Activated T-cell treated with anti-CD3 and anti-CD28 coated beads, Interleukin-2, amount 50 U/mL, for 1 hour (primary cell): ENCODE data around the gene CEP41.

Experiments
- DNase-seq: peaks from one replicate; pipeline ENCODE4 v3.0.0-alpha.2; 2020

The CEP41 gene

DNA sequence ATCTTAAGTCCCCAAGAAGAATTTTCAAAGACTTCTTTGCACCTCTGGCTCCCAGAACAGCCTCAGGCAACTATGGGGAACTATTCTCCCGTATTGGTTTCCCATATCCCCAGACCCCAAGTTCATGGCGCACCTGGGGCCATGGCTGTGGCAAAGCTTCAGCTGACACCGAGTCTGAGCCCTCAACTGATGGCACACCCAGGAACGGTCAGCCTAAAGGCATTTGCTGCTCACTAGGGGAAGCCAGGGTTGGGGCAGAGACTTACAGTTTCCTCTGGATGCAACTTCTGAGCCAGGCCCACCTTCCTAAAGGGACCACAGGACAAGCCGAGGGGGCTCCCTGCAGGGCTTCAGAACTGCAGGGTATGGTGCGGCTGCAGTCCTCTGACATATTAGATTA is 74.3 kb downstream of the CEP41 start:
- no peak for DNase-seq

DNA sequence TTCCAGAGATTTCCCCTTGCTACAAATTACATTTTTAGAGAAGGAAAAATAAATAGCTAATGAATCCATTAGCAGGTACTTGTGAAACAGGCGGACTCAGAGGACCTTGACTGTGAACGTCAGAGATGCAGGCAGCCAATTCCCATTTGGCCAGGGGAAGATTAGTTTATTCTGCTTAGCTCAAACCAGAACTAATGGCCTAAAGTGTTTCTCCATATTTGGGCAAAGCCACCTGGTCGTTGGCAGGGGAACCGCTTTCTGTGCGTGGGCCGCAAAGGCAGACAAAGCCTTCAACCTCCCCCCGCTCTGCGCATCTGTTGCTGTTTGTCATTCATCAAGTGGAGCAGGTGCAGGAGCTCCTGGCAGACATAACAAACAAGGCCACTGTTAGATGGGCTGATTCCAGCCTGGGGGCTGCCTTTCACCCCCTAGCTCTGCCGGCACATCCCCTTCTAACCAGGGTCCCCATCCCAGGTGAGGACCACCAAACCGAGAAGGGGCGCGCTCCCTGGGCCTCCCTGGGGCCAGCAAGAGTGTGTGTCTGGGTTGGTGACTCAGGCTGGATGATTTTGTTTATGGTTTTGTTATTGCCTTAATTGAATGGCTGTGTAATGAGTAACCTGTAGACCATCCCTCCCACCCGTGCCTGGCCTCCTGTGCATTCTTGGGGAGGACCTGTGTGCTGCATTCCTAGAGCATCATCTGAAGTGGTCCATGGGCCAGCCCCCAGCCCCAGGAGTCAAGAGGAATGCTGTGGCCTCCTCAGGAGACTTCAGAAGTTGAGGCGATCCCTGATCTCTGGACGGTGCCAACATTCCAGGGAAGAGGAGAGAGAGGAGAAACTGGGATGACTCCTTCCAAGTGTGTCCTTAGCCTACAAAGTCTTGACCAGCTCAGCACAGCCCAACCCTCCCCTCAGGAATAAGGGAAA is 75.0 kb downstream of the CEP41 start:
- no peak for DNase-seq

DNA sequence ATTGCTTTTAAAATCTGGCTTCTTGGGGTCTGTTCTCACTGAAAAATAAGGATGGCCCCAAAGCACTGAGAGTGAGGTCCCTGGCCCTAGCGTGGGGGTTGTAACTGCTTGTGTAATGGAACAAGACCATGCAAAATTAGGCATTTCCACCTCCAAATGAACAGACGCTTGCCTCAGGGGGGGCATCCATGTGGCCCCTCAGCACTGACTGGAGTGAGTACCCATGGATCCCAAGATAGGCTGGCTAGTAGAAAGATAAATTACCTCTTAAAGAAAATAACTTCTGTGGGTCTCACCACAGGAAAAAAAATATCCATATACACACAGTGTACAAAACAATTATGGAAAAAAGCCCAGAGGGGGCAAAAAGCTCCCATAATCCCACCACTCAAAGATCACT is 75.7 kb downstream of the CEP41 start:
- DNase-seq: no peak

DNA sequence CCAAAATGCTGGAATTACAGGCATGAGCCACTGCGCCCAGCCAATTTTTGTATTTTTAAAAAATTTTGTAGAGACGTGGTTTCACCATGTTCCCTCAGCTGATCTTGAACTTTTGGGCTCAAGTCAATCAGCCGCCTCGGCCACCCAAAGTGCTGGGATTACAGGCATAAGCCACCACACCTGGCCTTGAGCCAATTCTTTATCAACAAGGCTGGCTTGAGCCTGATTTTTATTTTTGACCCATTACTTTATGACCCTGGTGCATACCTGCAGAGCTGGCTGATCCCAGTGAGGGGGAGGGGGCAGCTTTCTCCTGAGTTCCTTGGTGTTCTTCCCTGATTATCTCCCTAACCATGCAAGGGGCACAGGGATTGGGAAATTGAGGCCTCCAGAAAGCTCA is 76.4 kb downstream of the CEP41 start:
- no peak for DNase-seq

DNA sequence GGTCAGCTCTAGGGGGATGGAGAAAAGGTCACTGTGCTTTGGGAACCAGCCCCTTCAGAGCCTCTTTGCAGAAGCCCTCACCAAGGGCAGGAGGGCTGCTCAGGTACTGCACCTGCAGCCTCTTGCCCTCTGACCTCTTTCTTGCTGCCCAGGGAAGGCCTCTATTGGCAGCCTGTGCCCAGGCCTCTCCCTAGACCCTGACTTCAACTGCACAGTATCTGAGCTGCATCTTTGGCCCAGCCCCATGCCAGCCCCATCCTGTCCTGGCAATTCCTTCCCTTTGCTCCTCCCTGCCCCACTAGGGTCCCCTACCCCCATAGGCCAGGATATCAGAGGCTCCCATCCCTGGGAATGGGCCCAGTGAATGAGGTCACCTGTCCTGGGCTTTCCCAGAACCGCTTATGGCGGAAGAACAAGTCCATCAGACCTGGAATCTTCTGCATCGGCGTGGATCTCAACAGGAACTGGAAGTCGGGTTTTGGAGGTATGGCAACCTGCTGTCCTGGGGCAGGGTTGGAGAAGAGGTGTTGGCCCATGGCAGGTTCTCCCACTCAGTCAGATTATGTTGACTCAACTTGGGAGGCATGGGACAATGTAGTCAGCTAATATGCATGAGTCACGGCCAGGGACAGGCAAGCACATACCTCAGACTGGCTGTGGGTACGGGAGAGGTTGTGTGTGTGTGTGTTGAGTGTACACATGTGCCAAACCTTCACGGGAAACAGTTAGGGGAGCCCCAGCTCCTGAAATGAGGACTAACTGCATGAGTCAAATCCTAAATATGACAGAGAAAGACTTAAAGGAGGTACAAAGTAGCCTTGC is 77.6 kb downstream of the CEP41 start:
- DNase-seq: no peak

DNA sequence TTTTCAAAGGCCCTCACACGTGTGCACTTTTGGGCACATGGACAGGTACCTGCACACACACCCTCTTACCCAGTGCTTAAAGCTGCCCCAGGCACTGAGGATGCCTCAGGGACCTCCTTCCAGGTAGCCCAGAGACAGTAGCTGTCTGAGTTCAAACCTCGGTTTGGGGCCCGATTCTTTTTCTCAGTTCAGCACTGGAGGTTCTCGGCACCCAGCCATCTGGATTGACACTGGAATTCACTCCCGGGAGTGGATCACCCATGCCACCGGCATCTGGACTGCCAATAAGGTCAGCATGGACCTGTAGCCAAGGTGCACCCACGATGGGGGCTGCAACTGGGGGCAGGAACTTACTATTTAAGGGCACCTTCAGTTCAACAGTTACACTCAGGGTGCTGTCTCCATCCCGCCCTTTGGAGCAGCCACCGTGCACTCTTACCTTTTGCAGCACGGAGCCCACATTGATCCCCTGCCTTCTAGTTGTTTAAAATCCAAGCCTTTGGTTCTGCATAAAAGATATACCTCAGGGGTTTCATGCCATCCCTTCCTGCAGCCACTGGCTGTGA is 78.5 kb downstream of the CEP41 start:
- no peak for DNase-seq

DNA sequence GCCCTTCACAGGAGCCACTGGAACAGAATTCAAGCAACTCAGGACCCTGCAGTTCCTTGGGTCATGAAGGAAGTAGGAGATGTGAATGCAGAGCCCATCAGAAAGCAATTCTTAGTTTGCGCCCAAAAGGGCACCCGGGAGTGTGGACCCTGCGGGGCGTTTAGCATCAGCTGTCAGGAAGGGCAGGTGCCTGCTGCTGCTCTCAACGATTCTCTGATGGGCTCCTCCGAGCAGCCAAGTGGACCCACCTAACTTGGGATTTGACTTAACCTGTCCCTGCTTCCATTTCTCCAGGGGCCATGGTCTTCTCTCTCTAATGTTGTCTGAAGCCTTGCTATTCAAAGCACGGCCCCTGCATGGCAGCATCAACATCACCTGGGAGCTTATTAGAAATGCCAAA is 79.1 kb downstream of the CEP41 start:
- DNase-seq: no peak

DNA sequence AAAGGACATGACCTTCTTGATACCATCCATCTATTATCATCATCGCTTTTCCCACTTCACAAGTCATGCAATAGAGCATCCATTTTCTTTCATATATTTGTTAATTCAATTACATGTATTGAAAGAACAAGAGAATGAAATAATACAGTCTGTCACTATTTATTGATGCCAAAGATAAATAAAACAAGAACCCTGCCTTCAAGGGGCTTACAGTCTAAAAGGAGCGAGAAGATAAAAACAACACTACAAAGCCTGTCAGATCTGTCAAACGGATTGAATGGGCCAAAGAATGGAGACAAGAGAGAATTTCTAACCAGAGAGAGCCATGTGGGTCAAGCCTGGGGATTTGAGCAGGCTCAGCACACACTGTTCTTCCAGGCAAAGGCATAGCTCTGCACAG is 80.3 kb downstream of the CEP41 start:
- DNase-seq: no peak

DNA sequence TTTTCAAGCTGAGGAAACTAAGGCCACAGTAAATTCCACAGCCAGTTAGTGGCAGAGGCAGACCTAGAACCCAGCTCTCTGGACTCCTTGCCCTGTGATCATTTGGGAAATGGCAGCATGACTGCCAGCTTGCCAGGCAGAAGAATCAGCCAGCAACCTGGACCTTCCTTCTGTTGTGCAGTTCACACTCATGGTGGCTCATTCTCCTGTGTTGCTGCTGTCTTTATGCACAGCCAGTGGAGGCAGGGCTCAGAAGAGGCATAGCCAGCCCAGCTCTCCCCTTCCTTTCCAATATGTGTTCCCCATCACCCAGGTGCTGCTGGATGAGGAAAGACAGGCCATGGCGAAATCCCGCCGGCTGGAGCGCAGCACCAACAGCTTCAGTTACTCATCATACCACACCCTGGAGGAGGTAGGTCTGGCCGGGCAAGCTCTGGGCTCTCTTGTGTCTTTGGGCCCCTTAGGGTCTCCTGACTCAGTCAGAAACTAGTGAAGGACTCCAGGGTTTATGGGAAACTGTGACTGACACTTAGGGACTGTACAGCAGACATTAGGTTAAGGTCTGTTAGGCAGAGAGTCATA is 81.4 kb downstream of the CEP41 start:
- DNase-seq: no peak

DNA sequence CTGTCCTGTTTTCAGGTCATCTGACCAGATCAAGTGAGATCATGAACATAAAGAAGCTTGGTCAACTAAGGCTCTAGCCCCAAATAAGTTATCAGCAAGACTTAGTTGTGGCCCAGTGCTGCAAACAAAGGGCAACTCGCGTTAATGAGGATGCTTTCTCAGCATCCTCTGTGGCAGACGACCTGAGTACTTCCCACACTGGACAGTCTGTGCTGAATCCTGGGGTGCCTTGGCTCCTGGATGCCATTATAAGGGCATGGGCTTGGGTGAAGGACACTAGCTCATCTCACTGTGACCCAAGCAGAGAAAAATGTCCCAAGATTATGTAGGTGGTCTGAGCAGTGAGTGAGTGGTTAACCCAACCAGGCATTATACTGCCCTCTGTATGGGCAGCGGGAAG is 82.3 kb downstream of the CEP41 start:
- DNase-seq: no peak

DNA sequence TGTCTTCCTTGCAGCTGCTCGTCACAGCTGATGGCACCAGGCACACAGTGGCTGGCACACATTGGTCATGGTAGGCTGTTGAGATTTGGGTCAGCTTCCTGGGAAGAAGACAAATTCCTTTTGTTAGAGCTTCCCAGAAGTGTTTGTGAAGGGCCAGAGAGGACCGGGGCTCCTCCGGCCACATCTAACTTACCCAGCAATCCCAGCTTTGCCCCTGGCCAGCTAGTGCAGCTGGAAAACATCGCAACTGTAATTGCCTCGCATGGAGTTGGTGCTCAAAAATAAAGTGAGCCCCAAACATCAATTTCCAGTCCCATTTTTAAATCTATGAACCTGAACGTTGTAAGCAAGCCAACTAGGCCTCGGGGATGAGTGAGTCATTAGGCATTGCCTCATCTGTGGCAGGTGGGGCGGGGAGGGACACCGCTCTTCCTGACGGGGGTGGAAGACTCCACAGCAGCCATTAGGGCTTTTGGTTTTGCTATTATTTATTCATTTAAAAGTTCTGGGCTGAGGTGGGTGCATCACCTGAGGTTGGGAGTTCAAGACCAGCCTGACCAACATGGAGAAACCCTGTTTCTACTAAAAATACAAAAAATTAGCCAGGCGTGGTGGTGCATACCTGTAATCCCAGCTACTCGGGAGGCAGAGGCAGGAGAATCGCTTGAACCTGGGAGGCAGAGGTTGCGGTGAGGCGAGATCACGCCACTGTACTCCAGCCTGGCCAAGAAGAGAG is 83.8 kb downstream of the CEP41 start:
- DNase-seq: no peak

DNA sequence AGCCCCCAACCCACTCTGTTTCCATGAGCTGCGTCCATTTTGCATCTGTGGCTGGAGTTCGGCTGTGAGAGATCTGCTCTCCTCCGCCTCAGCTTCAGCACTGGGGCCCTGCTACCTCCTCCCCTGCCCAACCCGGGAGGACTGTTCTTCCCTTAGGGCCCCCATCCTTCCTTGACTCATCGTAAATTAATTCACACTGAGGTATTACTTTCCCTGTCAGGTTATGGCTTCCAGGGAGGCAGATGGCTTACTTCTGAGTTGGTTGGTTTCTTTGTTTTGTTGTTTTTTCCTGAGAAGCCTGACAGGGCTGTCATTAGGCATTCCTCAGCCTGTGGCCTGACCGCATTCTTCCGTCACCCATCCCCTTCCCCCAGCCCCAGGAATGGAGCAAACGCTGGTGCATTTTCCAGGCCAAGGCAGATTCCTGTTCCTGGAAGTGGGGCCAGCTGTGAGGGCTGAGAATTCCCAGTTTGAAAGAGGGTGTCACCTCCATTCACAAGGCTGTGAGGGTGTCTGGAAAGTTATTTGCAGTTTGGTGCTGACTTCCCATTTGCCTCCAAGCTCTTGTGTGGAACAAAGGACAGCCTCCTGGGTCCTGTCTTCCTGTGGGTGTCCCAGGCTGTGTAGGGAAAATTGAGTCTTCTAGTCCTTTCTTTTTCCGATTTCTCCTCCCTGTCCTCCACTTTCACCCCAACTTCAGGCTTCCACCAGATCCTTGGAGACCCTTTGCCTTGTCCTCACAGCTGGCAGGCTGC is 84.5 kb downstream of the CEP41 start:
- no peak for DNase-seq

DNA sequence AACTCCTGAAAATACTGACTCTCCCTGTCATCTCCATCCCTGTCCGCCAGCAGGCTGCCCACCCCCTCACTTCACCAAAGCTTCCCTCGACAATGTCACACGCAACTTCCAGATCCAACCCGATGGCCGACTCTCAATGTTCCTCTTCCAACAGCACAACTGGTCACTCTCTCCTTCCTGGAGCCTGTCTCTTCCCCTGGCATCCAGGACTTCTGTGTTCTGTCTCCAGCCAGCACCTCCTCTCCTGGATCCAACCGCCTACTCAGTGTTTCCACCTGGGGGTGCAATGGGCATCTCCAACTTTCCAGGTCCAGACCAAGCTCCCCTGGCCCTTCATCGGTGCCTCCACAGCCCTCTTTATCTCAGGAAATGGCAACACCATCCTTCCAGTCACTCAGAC is 87.6 kb downstream of the CEP41 start:
- DNase-seq: no peak

DNA sequence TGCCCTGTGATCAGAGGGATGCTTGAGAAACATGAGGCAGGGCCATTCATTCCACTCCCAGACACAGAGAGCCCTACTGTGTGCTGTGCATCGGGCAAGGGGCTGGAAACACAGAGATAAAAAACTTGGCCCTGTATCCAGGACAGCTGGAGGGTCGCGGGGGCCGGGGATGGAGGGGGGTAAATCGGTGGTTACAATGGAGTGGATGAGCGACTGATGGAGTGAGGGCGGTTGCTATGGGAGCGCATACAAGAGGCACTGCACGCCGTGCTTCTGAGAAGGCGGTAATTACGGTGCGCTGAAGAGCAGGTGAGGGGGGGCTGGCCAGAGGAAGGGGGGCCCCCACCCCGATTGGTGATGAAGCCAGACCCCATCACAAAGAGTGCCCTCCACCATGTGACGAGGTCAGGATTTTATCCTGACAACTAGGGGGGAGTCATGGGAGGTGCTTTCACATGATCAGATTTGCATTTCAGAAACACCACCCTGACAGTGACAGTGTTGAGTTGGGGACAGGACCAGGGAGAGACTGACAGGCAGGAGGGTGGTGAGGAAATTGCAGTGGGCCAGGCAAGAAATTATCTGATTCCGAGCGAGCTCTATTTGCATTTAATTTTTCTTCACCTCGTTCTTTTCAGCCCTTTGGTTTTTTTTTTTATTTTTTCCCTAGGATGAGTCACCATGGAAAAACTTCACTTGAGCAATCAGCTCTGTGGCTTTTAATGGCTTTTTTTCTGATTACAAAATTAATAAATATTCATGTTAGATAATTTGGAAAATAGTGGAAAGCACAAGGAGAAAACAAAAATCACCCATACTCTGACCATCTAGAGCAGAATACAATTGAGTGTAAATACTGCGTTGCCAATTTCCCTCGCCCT is 88.4 kb downstream of the CEP41 start:
- no peak for DNase-seq

DNA sequence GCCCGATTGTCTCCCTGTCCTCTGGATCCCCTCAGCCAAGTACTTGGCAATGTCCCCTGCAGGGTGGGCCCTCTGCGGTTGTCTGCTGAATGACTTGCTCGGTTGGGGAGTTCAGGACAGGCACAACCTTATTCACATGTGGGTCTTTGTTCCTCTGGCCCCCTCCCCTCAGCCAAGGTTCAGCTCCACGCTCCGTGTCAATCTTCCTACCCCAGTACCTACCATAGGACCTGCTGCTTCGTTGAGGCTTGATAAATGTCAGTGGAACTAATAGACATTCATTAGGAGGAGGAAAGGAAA is 89.1 kb downstream of the CEP41 start:
- no peak for DNase-seq

DNA sequence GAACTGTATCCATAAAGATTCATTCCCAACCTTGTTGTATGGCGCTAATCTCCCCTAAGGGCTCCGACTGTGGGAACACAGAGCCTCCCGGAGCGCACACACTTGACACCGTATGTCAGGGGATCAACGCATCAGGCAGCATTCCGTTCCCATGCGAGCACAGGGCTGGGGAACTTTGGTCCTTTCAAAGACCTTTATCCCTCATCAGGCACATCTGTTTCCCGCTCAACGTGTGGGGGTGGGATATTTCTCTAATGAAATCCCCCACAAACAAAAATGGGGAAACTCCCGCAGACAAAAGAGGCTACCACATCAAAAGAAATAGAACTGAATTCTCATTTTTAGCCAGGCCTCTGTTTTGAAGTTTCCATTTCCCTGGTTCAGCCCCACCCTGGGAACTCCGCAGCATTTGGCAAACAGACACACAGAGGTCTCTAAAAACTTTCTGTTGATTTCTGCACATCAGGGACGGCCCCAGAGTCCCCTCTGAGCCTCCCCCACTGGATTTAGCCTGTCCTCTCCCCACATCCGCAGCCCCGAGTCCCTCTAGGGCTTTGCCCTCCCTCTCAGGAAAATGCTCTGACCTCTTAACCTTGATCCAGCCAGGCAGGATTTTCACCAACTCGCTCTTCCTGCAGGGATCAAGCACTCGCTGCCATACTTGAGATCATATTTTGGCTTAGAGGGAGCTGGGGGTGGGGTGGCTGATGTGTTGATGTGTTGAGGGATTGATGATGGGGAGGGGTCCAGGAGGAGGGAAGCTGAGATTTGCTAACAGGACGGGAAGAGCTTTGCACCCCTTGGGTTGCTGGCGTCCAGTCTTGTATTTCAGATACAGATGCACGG is 89.6 kb downstream of the CEP41 start:
- DNase-seq: no peak

DNA sequence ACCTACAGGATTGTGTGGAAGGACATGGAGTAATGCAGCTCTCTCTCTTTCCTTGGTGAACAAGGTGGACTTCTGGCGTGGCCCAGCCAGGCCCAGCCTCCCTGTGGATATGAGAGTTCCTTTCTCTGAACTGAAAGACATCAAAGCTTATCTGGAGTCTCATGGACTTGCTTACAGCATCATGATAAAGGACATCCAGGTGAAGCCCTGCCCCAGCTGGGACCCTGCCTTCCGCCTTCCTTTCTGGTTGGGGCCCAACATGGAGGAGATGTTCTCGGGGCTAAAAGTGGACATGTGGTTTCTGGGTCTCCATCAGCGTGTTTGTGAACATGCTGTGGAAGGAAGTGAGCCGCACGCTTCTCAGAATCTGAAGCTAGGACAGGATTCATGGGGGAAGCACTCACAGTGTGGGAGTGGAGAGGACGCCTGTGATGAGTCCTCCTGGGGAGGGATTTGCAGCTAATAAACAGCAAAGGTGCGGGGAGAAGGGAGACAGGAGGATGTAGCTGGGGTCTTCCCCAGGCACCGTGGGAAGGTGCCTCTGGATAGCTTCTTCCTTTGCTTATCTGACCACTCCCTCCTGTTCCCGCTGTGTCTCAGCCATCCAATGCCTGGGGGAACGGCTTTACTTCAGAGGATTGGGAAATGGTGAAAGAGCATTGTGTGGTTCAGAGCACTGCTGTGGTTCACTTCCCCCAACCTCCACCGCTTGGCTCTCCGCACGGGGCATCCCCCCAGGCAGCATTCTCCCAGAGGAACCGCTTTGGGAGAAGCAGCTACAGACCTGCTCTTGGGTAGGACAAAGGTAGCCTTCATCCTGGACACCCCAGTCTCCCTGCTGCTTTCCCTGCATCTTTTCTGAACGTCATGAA is 90.7 kb downstream of the CEP41 start:
- no peak for DNase-seq

DNA sequence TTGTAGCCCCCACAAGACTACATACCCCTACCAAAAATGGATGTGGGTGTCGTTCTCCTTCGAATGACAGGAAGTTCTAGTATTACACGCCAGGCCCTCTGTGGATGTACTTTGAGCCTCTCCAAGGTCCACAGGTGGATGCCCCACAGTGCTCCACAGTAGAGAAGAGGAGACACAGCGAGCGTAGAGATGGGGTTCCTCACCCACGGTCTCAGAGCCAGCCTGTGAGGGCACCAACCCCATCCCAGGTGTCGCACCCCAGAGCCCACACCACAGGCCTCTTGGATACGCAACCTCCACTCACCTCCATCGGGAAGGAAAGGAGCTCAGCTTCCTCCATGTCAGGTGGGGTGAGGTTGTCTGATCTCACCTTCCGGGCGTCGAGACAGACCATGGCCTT is 93.9 kb downstream of the CEP41 start:
- DNase-seq: no peak
